Measurements from ENCODE around the gene ANKRD62.
A peak's percentile ranks its signal among the peaks of the same experiment; 100 is the strongest.

ANKRD62 gene

DNA sequence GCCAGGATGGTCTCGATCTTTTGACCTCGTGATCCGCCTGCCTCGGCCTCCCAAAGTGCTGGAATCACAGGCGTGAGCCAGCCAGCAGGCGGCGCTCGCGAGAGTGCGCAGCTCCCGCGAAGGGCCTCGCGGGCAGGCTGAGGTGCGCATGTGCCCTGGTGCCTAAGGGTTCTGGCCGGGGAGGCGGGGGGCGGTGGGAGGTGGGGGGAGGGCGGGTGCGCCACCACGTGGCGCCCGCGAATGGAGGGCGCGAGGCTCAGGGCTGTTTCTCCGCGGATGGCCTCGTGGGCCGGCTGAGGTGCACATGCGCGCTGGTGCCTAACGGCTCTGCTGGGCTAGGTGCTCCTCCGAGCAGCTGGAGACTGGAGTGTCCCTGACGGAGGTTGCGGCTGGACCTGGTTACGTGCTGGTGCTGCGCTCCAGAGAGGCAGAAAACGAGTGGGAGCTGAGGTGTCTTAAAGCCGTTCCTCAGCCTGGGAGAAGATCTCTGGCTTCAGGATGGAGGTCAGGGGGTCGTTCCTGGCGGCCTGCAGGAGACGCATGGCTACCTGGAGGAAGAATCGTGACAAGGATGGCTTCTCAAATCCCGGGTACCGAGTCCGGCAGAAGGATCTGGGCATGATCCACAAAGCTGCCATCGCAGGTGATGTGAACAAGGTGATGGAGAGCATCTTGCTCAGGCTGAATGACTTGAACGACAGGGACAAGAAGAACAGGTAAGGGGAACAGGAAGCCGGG lies at the start of gene ANKRD62:
TSS of gene ANKRD62 (plus strand) at position 324 of the 738 bp plus-strand sequence. CDS start at position 499, 175 bp downstream.
- no peak within 1 kb of the TSS for H3K27ac ChIP-seq
- no peaks in the 10 kb centered on the region for H4K20me1 ChIP-seq
- no peaks in the 10 kb centered on the region for H3K36me3 ChIP-seq
- H3K4me2 ChIP-seq: no peak within 1 kb of the TSS
- H3K27me3 ChIP-seq: no peaks in the 10 kb centered on the region
- H3K9me3 ChIP-seq (replicated peaks in 1 of 11): peaks cover 0 to 14% (median 0%) of the 10 kb centered on the region in 11 experiments; a peak in 4 of 22 replicates
- no peak within 1 kb of the TSS for H3K9ac ChIP-seq
- H3K4me1 ChIP-seq: no peaks in the 10 kb centered on the region
- H3K4me3 ChIP-seq: no peak within 1 kb of the TSS
- TF ChIP-seq Cebpa-rat (IDR thresholded peaks at IDR 0.05): no peak

DNA sequence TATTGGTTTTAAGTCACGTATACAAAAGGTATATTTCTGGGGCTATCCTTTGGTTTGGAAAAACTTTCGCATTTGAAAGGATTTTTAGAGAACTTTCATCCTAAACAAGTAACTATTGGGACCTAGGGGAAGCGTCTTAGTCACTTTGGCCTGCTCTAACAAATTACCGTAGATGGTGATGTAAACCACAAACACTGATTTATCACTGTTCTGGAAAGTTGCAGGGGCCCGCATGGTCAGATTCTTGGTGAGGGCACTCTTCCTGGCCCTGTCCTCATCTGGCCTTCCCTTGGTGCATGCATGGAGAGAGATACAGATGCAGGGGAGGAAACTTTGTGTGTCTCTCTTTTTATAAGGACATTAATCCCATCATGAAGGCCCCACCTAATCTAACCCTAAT lies 49.1 kb upstream of the ANKRD62 start:
- no peaks in the 10 kb centered on the region for H3K27me3 ChIP-seq
- no peak for TF ChIP-seq Cebpa-rat (IDR thresholded peaks at IDR 0.05)

DNA sequence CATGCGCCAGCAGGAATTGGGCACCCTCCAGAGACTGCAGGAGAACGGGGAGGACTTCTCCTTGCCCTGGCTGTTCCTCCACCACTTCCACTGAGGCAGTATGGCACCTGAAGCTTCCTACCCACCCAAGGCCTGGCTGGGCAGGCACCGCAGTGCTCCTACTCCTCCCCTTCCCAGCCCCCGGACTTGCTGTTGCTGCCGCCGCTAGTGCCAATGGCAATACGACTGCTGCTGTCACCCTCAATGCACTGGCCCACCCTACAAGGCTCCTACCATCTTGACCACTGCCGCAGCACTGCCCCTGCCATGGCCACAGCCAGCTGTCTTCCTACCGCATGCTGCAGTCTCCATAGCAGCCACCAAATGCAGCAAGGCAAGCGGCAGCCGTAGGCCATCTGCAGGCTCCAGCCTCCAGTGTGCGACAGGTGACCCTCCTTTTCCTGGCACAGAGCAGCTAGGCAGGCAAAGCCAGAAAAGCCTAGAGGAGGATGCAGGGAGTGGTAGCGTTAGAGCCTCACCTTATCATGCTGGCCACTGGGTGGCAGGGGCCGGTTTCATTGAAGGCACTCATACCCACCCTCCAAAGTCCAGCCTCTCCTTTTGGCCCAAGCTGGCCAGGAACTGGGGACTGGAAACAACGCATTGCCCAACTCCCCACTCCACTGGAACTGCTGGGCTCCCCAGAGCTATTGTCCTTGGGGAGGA lies 47.4 kb upstream of the ANKRD62 start:
- Histone ChIP-seq H3K27ac (no peak overlapping the region), H4K20me1 (no peaks in the 10 kb centered on the region), H3K36me3 (no peaks in the 10 kb centered on the region), H3K4me3 (no peak overlapping the region), H3K9me3 (replicated peaks in 1 of 11) (no peaks in the 10 kb centered on the region), H3K9ac (no peak overlapping the region), H3K4me2 (no peak overlapping the region), H3K4me1 (peaks cover 0 to 49% (median 17%) of the 10 kb centered on the region in 10 experiments; a peak in 15 of 20 replicates), H3K27me3 (no peaks in the 10 kb centered on the region)
- no peak for TF ChIP-seq Cebpa-rat (IDR thresholded peaks at IDR 0.05)

More for the DNA sequence above, 49.1 kb upstream of the ANKRD62 start:
- H3K9ac ChIP-seq: no peak overlapping the region
- no peaks in the 10 kb centered on the region for H3K9me3 ChIP-seq (replicated peaks in 1 of 11)
- peaks cover 0 to 37% (median 6%) of the 10 kb centered on the region in 10 experiments; a peak in 12 of 20 replicates for H3K4me1 ChIP-seq
- no peaks in the 10 kb centered on the region for H4K20me1 ChIP-seq
- no peak overlapping the region for H3K27ac ChIP-seq
- H3K4me2 ChIP-seq: no peak overlapping the region
- H3K36me3 ChIP-seq: no peaks in the 10 kb centered on the region
- H3K4me3 ChIP-seq: no peak overlapping the region

DNA sequence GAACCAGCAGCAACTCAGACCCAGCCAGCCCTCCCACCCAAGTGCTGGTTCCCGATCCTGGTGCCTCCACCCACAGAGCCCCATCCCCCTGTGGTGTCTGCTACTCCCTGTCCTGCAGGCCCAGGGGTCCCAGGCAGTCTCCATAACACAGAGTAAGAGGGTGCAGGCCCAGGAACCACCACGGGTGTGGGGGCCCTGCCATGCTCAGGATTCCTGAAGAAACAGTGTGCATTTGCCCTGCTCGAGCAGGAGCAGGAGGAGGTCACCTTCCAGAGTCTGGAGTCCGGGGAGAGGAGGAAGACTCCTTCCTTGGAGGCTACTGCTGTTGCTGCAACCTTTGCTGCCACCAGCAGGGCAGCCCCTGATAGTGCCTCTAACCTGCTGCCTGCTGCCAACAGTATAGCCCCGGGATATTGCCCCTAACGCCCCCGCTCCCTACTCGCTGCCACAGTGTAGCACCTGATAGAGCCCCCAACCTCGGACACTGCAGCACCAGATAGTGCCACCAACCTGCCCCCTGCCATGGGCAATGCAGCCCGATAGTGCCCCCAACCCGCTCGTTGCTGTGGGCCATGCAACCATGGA lies 46.8 kb upstream of the ANKRD62 start:
- H3K27ac ChIP-seq: no peak overlapping the region
- H3K4me1 ChIP-seq: peaks cover 0 to 44% (median 17%) of the 10 kb centered on the region in 10 experiments; a peak in 15 of 20 replicates
- H3K4me2 ChIP-seq: no peak overlapping the region
- H3K9ac ChIP-seq: no peak overlapping the region
- no peaks in the 10 kb centered on the region for H3K9me3 ChIP-seq (replicated peaks in 1 of 11)
- no peaks in the 10 kb centered on the region for H3K36me3 ChIP-seq
- no peaks in the 10 kb centered on the region for H3K27me3 ChIP-seq
- H4K20me1 ChIP-seq: no peaks in the 10 kb centered on the region
- TF ChIP-seq Cebpa-rat (IDR thresholded peaks at IDR 0.05): no peak
- no peak overlapping the region for H3K4me3 ChIP-seq

DNA sequence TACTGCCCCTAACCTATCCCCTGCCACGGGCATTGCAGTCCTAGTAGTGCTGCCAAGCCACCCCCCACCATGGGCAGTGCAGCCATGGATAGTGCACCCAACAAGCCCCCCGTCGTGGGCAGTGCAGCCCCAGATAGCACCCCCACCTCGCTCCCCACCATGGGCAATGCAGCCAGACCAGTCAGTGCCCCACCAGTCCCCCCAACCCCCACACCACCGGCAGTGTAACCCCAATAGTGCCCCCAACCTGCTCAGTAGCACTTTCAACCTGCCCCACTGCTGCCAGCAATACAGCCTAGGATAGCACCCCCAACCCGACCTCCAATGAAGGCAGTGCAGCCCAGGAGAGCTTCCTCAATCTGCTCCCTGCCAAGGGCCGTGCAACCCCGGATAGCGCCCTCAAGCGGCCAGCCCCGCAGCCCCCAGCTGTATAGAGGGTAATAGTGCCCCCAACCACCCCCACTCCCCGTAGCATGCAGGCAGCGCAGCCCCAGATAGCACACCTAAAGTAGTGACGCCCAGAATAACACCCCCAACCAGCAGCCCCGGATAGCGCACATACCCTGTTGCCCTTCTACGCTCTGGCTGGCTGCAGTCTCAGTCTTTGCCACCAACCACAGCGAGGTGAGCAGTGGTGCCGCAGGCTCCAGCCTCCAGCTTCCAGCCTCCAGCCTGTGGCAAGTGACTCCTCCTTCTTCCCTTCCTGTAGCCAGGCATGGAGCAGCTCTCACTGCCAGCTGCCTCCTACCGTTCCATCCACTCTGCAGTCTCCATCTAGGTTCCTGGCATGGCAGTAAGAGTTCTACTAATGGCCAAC lies 45.4 kb upstream of the ANKRD62 start:
- Histone ChIP-seq H3K4me1 (peaks cover 0 to 49% (median 21%) of the 10 kb centered on the region in 10 experiments; a peak in 15 of 20 replicates), H4K20me1 (no peaks in the 10 kb centered on the region), H3K27me3 (no peaks in the 10 kb centered on the region), H3K9me3 (replicated peaks in 1 of 11) (no peaks in the 10 kb centered on the region), H3K4me2 (peak overlapping the region in 5 of 11 experiments; percentile 23 to 91 (median 72); a peak in 8 of 22 replicates), H3K27ac (peak overlapping the region in 2 of 11 experiments; percentile 17 to 41; a peak in 2 of 22 replicates), H3K36me3 (no peaks in the 10 kb centered on the region), H3K9ac (no peak overlapping the region), H3K4me3 (no peak overlapping the region)
- no peak for TF ChIP-seq Cebpa-rat (IDR thresholded peaks at IDR 0.05)

DNA sequence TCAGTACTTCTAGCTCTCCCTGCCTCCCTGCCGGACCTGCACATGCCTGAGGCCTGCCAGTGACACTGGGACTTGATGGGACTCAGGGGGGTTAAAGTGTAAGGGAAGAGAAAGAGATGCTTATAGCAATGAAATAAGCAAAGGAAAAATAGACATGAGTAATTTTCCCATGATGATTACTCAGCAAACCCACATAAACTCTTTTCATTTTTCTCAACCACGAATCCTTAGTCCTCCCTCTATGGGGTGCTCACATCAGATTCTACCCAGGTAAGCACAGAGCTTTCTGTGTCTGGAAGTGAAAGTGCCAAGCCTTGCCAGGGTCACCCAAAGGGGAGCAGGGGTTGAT lies 44.8 kb upstream of the ANKRD62 start:
- Histone ChIP-seq H3K27ac (peak overlapping the region in 2 of 11 experiments; percentile 17 to 41; a peak in 2 of 22 replicates), H3K27me3 (no peaks in the 10 kb centered on the region), H3K36me3 (no peaks in the 10 kb centered on the region), H3K9ac (no peak overlapping the region), H4K20me1 (no peaks in the 10 kb centered on the region), H3K9me3 (replicated peaks in 1 of 11) (no peaks in the 10 kb centered on the region), H3K4me1 (peaks cover 0 to 55% (median 21%) of the 10 kb centered on the region in 10 experiments; a peak in 15 of 20 replicates), H3K4me3 (no peak overlapping the region), H3K4me2 (peak overlapping the region in 5 of 11 experiments; percentile 23 to 91 (median 72); a peak in 8 of 22 replicates)
- TF ChIP-seq Cebpa-rat (IDR thresholded peaks at IDR 0.05): no peak

DNA sequence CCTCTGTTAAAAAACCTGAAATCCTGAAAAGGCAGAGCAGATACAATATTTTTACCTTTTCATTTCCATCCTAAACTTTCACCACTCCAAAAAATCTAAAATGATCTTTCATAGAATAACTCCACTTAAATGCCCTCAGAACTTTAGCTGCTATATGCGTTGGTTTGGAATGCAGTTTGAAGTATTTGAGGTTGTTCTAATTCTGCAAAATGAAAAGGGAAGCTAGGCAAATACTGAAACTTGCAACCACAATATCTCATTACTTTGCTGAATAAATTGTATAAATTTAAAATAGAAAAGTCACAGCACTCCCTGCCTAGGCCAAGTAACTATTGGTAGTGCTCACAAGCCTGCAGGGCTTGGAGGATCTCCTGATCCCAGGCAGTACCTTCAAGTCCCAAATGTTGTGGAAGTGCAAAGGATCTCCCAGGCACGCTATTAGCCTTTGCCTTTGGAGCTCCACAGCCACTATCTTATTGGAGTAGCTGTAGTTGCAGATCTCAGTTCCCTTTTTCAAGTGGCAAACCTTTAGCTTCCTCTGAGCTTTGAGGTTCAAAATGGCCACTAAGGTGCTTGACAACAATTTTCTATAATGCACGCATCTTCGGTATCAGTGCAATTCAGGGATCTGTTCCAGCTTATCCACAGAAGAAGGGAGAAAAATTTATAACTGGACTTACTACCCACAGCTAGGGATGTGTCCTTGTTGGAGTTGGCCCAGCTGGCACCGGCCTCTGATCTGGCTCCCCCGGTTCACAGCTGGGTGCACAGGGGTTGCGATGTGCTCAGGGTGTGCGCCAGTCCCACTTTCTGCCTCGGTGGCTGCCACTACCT lies 43.4 kb upstream of the ANKRD62 start:
- Histone ChIP-seq H3K4me3 (no peak overlapping the region), H3K4me2 (peak overlapping the region in 7 of 11 experiments; percentile 0 to 91 (median 56); a peak in 14 of 22 replicates), H3K4me1 (peaks cover 0 to 58% (median 21%) of the 10 kb centered on the region in 10 experiments; a peak in 15 of 20 replicates), H3K27me3 (no peaks in the 10 kb centered on the region), H3K9me3 (replicated peaks in 1 of 11) (no peaks in the 10 kb centered on the region), H4K20me1 (no peaks in the 10 kb centered on the region), H3K9ac (no peak overlapping the region; a peak in 1 of 22 replicates), H3K36me3 (no peaks in the 10 kb centered on the region), H3K27ac (peak overlapping the region in 3 of 11 experiments; percentile 8 to 41 (median 27); a peak in 5 of 22 replicates)
- no peak for TF ChIP-seq Cebpa-rat (IDR thresholded peaks at IDR 0.05)

DNA sequence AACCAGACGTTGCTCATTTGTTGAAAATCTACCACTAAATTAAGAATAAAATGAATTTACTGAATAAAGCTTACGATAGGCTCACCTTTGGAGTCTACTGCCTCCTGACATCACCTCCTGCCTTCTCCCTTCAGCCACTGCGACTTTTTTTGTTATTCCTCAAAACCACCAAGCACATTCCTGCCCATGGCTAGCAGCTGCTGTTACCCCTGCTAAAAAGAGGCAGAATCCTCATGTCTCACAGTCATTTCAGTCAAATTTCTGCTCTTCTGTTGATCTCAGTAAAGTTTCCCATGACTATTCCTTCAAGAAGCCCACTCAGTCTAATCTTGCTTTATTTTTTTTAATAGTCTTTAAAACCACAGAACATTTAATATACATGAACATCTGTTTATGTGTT lies 40.8 kb upstream of the ANKRD62 start:
- Histone ChIP-seq H3K27me3 (no peaks in the 10 kb centered on the region), H3K27ac (peak overlapping the region in 8 of 11 experiments; percentile 36 to 56 (median 47); a peak in 13 of 22 replicates), H3K36me3 (no peaks in the 10 kb centered on the region), H3K4me3 (no peak overlapping the region), H3K9me3 (replicated peaks in 1 of 11) (no peaks in the 10 kb centered on the region), H4K20me1 (no peaks in the 10 kb centered on the region), H3K4me1 (peaks cover 4 to 55% (median 30%) of the 10 kb centered on the region in 10 experiments; a peak in 17 of 20 replicates), H3K9ac (no peak overlapping the region), H3K4me2 (peak overlapping the region in 6 of 11 experiments; percentile 15 to 68 (median 28); a peak in 8 of 22 replicates)
- TF ChIP-seq Cebpa-rat (IDR thresholded peaks at IDR 0.05): no peak
